Measurements from ENCODE around the gene PTMS. TPM values are rescaled to one million over a fixed set of nuclear protein-coding genes. Genes with fewer than 3 reads are reported as not detected.

Gene PTMS
- total and polyA plus RNA-seq, 2 donors (not counting 3 experiments of a cell fraction or from before 2014, with no cell fraction given), result 555 to 661 TPM

DNA sequence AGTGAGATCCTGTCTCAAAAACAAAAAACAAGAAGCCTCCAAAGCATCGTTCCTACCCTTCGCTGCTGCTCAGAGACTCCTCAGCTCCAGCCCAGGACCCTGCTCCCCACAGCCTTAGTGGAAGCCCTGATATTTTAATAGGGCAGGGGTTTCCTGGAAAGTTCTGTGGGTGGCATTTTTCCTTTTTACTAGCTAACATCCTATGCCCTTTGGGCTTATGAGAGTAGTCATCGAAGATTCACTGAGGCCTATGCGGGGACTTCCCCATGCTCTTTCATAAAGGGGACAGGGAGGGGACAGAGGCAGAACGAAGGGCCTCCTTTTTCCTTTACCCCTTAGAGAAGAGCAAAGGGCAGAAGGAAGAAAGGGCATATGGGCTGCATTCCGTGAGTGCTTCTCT is 14.4 kb downstream of the PTMS start:
- no peak overlapping the region for H3K9ac ChIP-seq (replicated peaks; ENCODE audit: extremely low read depth, insufficient read depth, low read length)
- H3K4me3 ChIP-seq (replicated peaks in 1 of 3; ENCODE audit: insufficient read depth in 1 of 3, low read depth in 1 of 3, low read length in 3 of 3), result no peak overlapping the region
- ChIA-PET CTCF (interaction anchor here (1.4 to 9.5 kb wide), 7 partner anchors 13 to 162 kb away, joined by 3 to 107 read pairs (median 9); partner anchors contain the start of genes MLF2 and PTMS), POLR2A (no interaction called here)
- FAIRE-seq, result no peak
- H4K20me1 ChIP-seq (replicated peaks; ENCODE audit: control insufficient read depth, extremely low read depth, insufficient read depth, low read length), result no peaks in the 10 kb centered on the region
- dilution Hi-C loops (cut with MboI; ENCODE audit: extremely low pct_ligation_motif_present, low sequenced_read_pairs), result no loop called here
- H3K27ac ChIP-seq (ENCODE audit: insufficient read depth, low read depth, low read length), result no peak overlapping the region
- no peak overlapping the region for H3K4me2 ChIP-seq (ENCODE audit: insufficient read depth, low read length)
- no peaks in the 10 kb centered on the region for H3K9me3 ChIP-seq (replicated peaks; ENCODE audit: control insufficient read depth, insufficient read depth, low read length)
- BruUV-seq (replicated peaks), result no TSS peak
- H3K36me3 ChIP-seq (ENCODE audit: control insufficient read depth in 2 of 2, extremely low read depth in 1 of 2, insufficient read depth in 2 of 2, low read length in 2 of 2), result no peaks in the 10 kb centered on the region
- peaks cover 5% of the 10 kb centered on the region for H3K4me1 ChIP-seq (ENCODE audit: control insufficient read depth, extremely low read depth, insufficient read depth, low read length)
- H3K27me3 ChIP-seq (ENCODE audit: control insufficient read depth in 2 of 2, insufficient read depth in 2 of 2, low read length in 2 of 2), result no peaks in the 10 kb centered on the region
- H2AFZ ChIP-seq (ENCODE audit: low read depth, low read length), result no peak overlapping the region
- DNase-seq (ENCODE audit: low read depth, low spot score), result no peak
- TF ChIP-seq POLR2AphosphoS5 (IDR thresholded peaks at IDR 0.05; ENCODE audit: insufficient read depth, low read depth, low read length) (no peak), POLR2A (IDR thresholded peaks at IDR 0.05; ENCODE audit: low read depth, low read length) (no peak), JUN (IDR thresholded peaks at IDR 0.05; ENCODE audit: borderline replicate concordance, insufficient read depth, insufficient read length, low read depth) (no peak), MYC (IDR thresholded peaks at IDR 0.05; ENCODE audit: low read depth, low read length) (no peak), FOS (IDR thresholded peaks at IDR 0.05; ENCODE audit: borderline replicate concordance, insufficient read depth, low read length) (no peak)
- H3K9me1 ChIP-seq (replicated peaks; ENCODE audit: control insufficient read depth, extremely low read depth, insufficient read depth, low read length), result no peaks in the 10 kb centered on the region
- no peaks in the 10 kb centered on the region for H3K79me2 ChIP-seq (ENCODE audit: control insufficient read depth, insufficient read depth, low read length)
- intact Hi-C loops (cut with micrococcal nuclease), result no loop called here

GRCh38 chr12:6782119-6782518 is 16.0 kb downstream of the PTMS start:
- intact Hi-C loops (cut with micrococcal nuclease), result no loop called here
- FAIRE-seq, result no peak
- BruUV-seq (replicated peaks), result no TSS peak

More at GRCh38 chr12:6782119-6782518, 16.0 kb downstream of the PTMS start:
- TF ChIP-seq JUN (IDR thresholded peaks at IDR 0.05; ENCODE audit: borderline replicate concordance, insufficient read depth, insufficient read length, low read depth) (no peak), POLR2A (IDR thresholded peaks at IDR 0.05; ENCODE audit: low read depth, low read length) (no peak), MYC (IDR thresholded peaks at IDR 0.05; ENCODE audit: low read depth, low read length) (no peak), EZH2 (IDR thresholded peaks at IDR 0.05; ENCODE audit: borderline replicate concordance, low read depth, low read length, severe bottlenecking) (no peak), FOS (IDR thresholded peaks at IDR 0.05; ENCODE audit: borderline replicate concordance, insufficient read depth, low read length) (no peak), MAX (IDR thresholded peaks at IDR 0.05; ENCODE audit: insufficient read depth, insufficient read length) (no peak), GATA2 (IDR thresholded peaks at IDR 0.05; ENCODE audit: insufficient read depth, insufficient read length, low read depth, low read length) (no peak), CTCF (IDR thresholded peaks at IDR 0.05; ENCODE audit: extremely low read depth in 1 of 2, insufficient read depth in 1 of 2, low read depth in 1 of 2, low read length in 2 of 2) (no peak), POLR2AphosphoS5 (IDR thresholded peaks at IDR 0.05; ENCODE audit: insufficient read depth, low read depth, low read length) (no peak)
- Histone ChIP-seq H2AFZ (ENCODE audit: low read depth, low read length) (no peak overlapping the region), H3K9ac (replicated peaks; ENCODE audit: extremely low read depth, insufficient read depth, low read length) (no peak overlapping the region), H3K4me1 (ENCODE audit: control insufficient read depth, extremely low read depth, insufficient read depth, low read length) (peaks cover 5% of the 10 kb centered on the region), H3K27ac (ENCODE audit: insufficient read depth, low read depth, low read length) (no peak overlapping the region), H3K9me1 (replicated peaks; ENCODE audit: control insufficient read depth, extremely low read depth, insufficient read depth, low read length) (no peaks in the 10 kb centered on the region), H3K79me2 (ENCODE audit: control insufficient read depth, insufficient read depth, low read length) (no peaks in the 10 kb centered on the region), H4K20me1 (replicated peaks; ENCODE audit: control insufficient read depth, extremely low read depth, insufficient read depth, low read length) (no peaks in the 10 kb centered on the region), H3K36me3 (ENCODE audit: control insufficient read depth in 2 of 2, extremely low read depth in 1 of 2, insufficient read depth in 2 of 2, low read length in 2 of 2) (no peaks in the 10 kb centered on the region), H3K4me2 (ENCODE audit: insufficient read depth, low read length) (no peak overlapping the region), H3K27me3 (ENCODE audit: control insufficient read depth in 2 of 2, insufficient read depth in 2 of 2, low read length in 2 of 2) (no peaks in the 10 kb centered on the region), H3K4me3 (replicated peaks in 1 of 3; ENCODE audit: insufficient read depth in 1 of 3, low read depth in 1 of 3, low read length in 3 of 3) (no peak overlapping the region), H3K9me3 (replicated peaks; ENCODE audit: control insufficient read depth, insufficient read depth, low read length) (no peaks in the 10 kb centered on the region)
- no peak for DNase-seq (ENCODE audit: low read depth, low spot score)
- ChIA-PET POLR2A (no interaction called here), CTCF (interaction anchor here (0.7 to 9.5 kb wide), 6 partner anchors 15 to 163 kb away, joined by 3 to 107 read pairs (median 6); partner anchors contain the start of genes MLF2 and PTMS)
- dilution Hi-C loops (cut with MboI; ENCODE audit: extremely low pct_ligation_motif_present, low sequenced_read_pairs), result no loop called here
